Colonic mucosa (tissue), 4 donors: ENCODE results near the gene RPL3. TPM values are rescaled to one million over a fixed set of nuclear protein-coding genes. Genes with fewer than 3 reads are reported as not detected.

ENCODE experiments used
- DNase-seq: peaks from one replicate; pipeline ENCODE4 v3.0.0-alpha.2; 2020
- H3K27ac ChIP-seq: fragments of 200-600 bp; one replicate; pipeline ENCODE4 v1.8.0; 2021
- H3K27me3 ChIP-seq: fragments of 200-600 bp; one replicate; pipeline ENCODE4 v1.8.0; 2021
- H3K36me3 ChIP-seq: fragments of 200-600 bp; one replicate; pipeline ENCODE4 v1.8.0; 2021
- H3K4me1 ChIP-seq: fragments of 200-600 bp; one replicate; pipeline ENCODE4 v1.8.0; 2021; ENCODE audit warnings: mild to moderate bottlenecking
- H3K4me3 ChIP-seq: fragments of 200-600 bp; one replicate; pipeline ENCODE4 v1.8.0; 2021
- H3K9ac ChIP-seq, 2 donors: one replicate each; pipeline ENCODE4 v1.7.0; 2013; ENCODE audit warnings: control low read depth in 2 of 2, low read depth in 2 of 2, low read length in 2 of 2
- H3K9me3 ChIP-seq: fragments of 200-600 bp; one replicate; pipeline ENCODE4 v1.8.0; 2021
- CTCF ChIP-seq: fragments of 200-600 bp; IDR thresholded peaks from one replicate; pipeline ENCODE4 v1.8.0; 2022; ENCODE audit warnings: antibody characterized with exemption, mild to moderate bottlenecking
- intact Hi-C: fragments of 100-400 bp; cut with DNase I; formaldehyde crosslinking; loops from one replicate; pipeline ENCODE4 v1.14.1; 2022
- total RNA-seq, 2 donors: library from RNA; stranded (reverse); fragmentation: NEBNext Ultra II Directional in 1 of 2; extraction: Animal tissue kit (Norgen Biotek cat#: 25700) in 1 of 2; gene quantifications; one replicate each; pipeline ENCODE4 v1.2.1, GENCODE V29; 2021
- donor health status: healthy.
- donor health status: DM: no; HTN: no; CAD: no.
- donor health status: DM: no; HTN: no; CAD: no.

Gene RPL3
- total RNA-seq, 2 donors from 2014 or later = 1,796 to 1,829 TPM

GRCh38 chr22:39317084-39317774, 2.2 kb downstream of the RPL3 start:
- Histone ChIP-seq H3K9ac (peak overlapping the region in 1 of 2 donors; percentile 97), H3K4me3 (peak overlapping the region; percentile 83), H3K4me1 (peaks cover 28% of the 10 kb centered on the region), H3K36me3 (peaks cover 42% of the 10 kb centered on the region), H3K27ac (no peak overlapping the region), H3K27me3 (no peaks in the 10 kb centered on the region), H3K9me3 (no peaks in the 10 kb centered on the region)
- intact Hi-C loops = loop anchor here (5.0 to 10.0 kb wide), 2 partner anchors 165 to 208 kb away; partner anchors contain the start of genes ATF4 and CBX7
- DNase-seq = no peak
- TF ChIP-seq CTCF = no peak

GRCh38 chr22:39316440-39317083, 2.9 kb downstream of the RPL3 start:
- Histone ChIP-seq H3K4me3 (peak overlapping the region; percentile 83), H3K27me3 (no peaks in the 10 kb centered on the region), H3K36me3 (peaks cover 47% of the 10 kb centered on the region), H3K9me3 (no peaks in the 10 kb centered on the region), H3K4me1 (peaks cover 28% of the 10 kb centered on the region), H3K27ac (no peak overlapping the region), H3K9ac (peak overlapping the region in 1 of 2 donors; percentile 97)
- TF ChIP-seq CTCF = peak; percentile 83
- DNase-seq = peak; percentile 80
- intact Hi-C loops = loop anchor here (5.0 to 10.0 kb wide), 2 partner anchors 164 to 208 kb away; partner anchors contain the start of genes ATF4 and CBX7

- Histone ChIP-seq H3K27me3 (no peaks in the 10 kb centered on the region), H3K36me3 (peaks cover 47% of the 10 kb centered on the region), H3K9ac (no peak overlapping the region), H3K27ac (no peak overlapping the region), H3K9me3 (no peaks in the 10 kb centered on the region), H3K4me1 (peaks cover 28% of the 10 kb centered on the region), H3K4me3 (no peak overlapping the region)
- no peak for TF ChIP-seq CTCF
- DNase-seq = no peak
- intact Hi-C loops = loop anchor here (5.0 to 10.0 kb wide), 2 partner anchors 163 to 209 kb away; partner anchors contain the start of genes ATF4 and CBX7
Measured at GRCh38 chr22:39315389-39315788, 4.0 kb downstream of the RPL3 start.

- no peak overlapping the region for H3K9ac ChIP-seq
- no peak for TF ChIP-seq CTCF
- peaks cover 28% of the 10 kb centered on the region for H3K4me1 ChIP-seq
- intact Hi-C loops = loop anchor here (10.0 kb wide), 1 partner anchor 210 kb away; the partner anchor contains the start of gene ATF4
- H3K27me3 ChIP-seq = no peaks in the 10 kb centered on the region
- H3K36me3 ChIP-seq = peaks cover 47% of the 10 kb centered on the region
- no peak overlapping the region for H3K27ac ChIP-seq
- H3K9me3 ChIP-seq = no peaks in the 10 kb centered on the region
- H3K4me3 ChIP-seq = no peak overlapping the region
- no peak for DNase-seq
Measured at GRCh38 chr22:39314251-39314971, 5.0 kb downstream of the RPL3 start.

GRCh38 chr22:39313258-39314001, 6.0 kb downstream of the RPL3 start:
- no peak overlapping the region for H3K27ac ChIP-seq
- no peak for DNase-seq
- no peaks in the 10 kb centered on the region for H3K9me3 ChIP-seq
- H3K27me3 ChIP-seq = no peaks in the 10 kb centered on the region
- H3K36me3 ChIP-seq = peaks cover 47% of the 10 kb centered on the region
- intact Hi-C loops = loop anchor here (10.0 kb wide), 1 partner anchor 211 kb away; the partner anchor contains the start of gene ATF4
- H3K9ac ChIP-seq = no peak overlapping the region
- TF ChIP-seq CTCF = no peak
- H3K4me3 ChIP-seq = no peak overlapping the region
- peaks cover 28% of the 10 kb centered on the region for H3K4me1 ChIP-seq
